Loucy (cell line): ENCODE measurements around the gene ZDHHC21.

Experiments used
- H2AFZ ChIP-seq: fragments of 200-600 bp; sonication (generic); 2 replicates; pipeline ENCODE4 v1.6.0; 2016; ENCODE audit warnings: antibody characterized with exemption, mild to moderate bottlenecking, low read length, moderate library complexity
- H3F3A ChIP-seq: fragments of 200-600 bp; 2 replicates; pipeline ENCODE4 v1.6.0; 2016; ENCODE audit warnings: antibody characterized with exemption, low read depth, mild to moderate bottlenecking
- H3K27me3 ChIP-seq: fragments of 200-600 bp; sonication (generic); 2 replicates; pipeline ENCODE4 v1.6.1; 2014; ENCODE audit warnings: low read length, mild to moderate bottlenecking; ENCODE audit not compliant: insufficient read depth, poor library complexity, severe bottlenecking
- H3K36me3 ChIP-seq: fragments of 200-600 bp; sonication (generic); 2 replicates; pipeline ENCODE4 v1.6.1; 2016; ENCODE audit warnings: low read length; ENCODE audit not compliant: insufficient read depth
- H3K4me1 ChIP-seq: fragments of 200-600 bp; sonication (generic); 2 replicates; pipeline ENCODE4 v1.5.1; 2014; ENCODE audit warnings: low read length, mild to moderate bottlenecking; ENCODE audit not compliant: insufficient read depth, poor library complexity, severe bottlenecking
- H3K4me2 ChIP-seq: fragments of 200-600 bp; sonication (generic); 2 replicates; pipeline ENCODE4 v1.6.0; 2014; ENCODE audit warnings: antibody characterized with exemption, low read length, low read depth, mild to moderate bottlenecking; ENCODE audit not compliant: poor library complexity, severe bottlenecking
- H3K4me3 ChIP-seq: fragments of 200-600 bp; sonication (generic); 2 replicates; pipeline ENCODE4 v1.5.1; 2014; ENCODE audit warnings: low read length, mild to moderate bottlenecking, mixed read lengths; ENCODE audit not compliant: poor library complexity, severe bottlenecking
- H3K79me2 ChIP-seq: fragments of 200-600 bp; sonication (generic); 2 replicates; pipeline ENCODE4 v1.6.1; 2014; ENCODE audit warnings: low read length; ENCODE audit not compliant: insufficient read depth
- H3K9ac ChIP-seq: fragments of 200-600 bp; sonication (generic); 2 replicates; pipeline ENCODE4 v1.6.0; 2014; ENCODE audit warnings: mild to moderate bottlenecking, low read depth, low read length, moderate library complexity; ENCODE audit not compliant: poor library complexity, severe bottlenecking
- H3K9me2 ChIP-seq: fragments of 200-600 bp; sonication (generic); replicated peaks from 2 replicates; pipeline ENCODE4 v1.6.1; 2016; ENCODE audit warnings: low read depth, low read length, mixed read lengths
- H3K9me3 ChIP-seq: fragments of 200-600 bp; sonication (generic); 2 replicates; pipeline ENCODE4 v1.6.1; 2014; ENCODE audit warnings: mild to moderate bottlenecking, antibody characterized with exemption, low read length, low read depth; ENCODE audit not compliant: insufficient read depth
- H4K20me1 ChIP-seq: fragments of 200-600 bp; sonication (generic); 2 replicates; pipeline ENCODE4 v1.6.0; 2014; ENCODE audit warnings: antibody characterized with exemption, low read length, mild to moderate bottlenecking; ENCODE audit not compliant: insufficient read depth, poor library complexity, severe bottlenecking
- CTCF ChIP-seq: fragments of 200-600 bp; sonication (generic); conservative IDR thresholded peaks from 2 replicates; pipeline ENCODE4 v1.5.1; 2014; ENCODE audit warnings: mild to moderate bottlenecking, antibody characterized with exemption, low read length
- EZH2phosphoT487 ChIP-seq: fragments of 200-600 bp; IDR thresholded peaks from 2 replicates; pipeline ENCODE4 v1.6.1; 2018; ENCODE audit warnings: antibody characterized with exemption, mild to moderate bottlenecking, moderate library complexity, borderline replicate concordance

Gene ZDHHC21

GRCh38 chr9:14705079-14705478 is 11.8 kb upstream of the ZDHHC21 start:
- peaks cover 18% of the 10 kb centered on the region for H3K27me3 ChIP-seq
- H3K9me3 ChIP-seq: peaks cover 10% of the 10 kb centered on the region; the same call in 1 of the 2 replicates
- H3F3A ChIP-seq: no peaks in the 10 kb centered on the region
- no peaks in the 10 kb centered on the region for H3K36me3 ChIP-seq
- H3K4me3 ChIP-seq: no peak overlapping the region
- no peaks in the 10 kb centered on the region for H3K79me2 ChIP-seq
- no peaks in the 10 kb centered on the region for H3K9me2 ChIP-seq
- TF ChIP-seq EZH2phosphoT487 (no peak), CTCF (no peak)
- H3K9ac ChIP-seq: no peak overlapping the region
- H2AFZ ChIP-seq: no peak overlapping the region
- no peak overlapping the region for H3K4me2 ChIP-seq
- no peaks in the 10 kb centered on the region for H3K4me1 ChIP-seq
- no peaks in the 10 kb centered on the region for H4K20me1 ChIP-seq

- no peaks in the 10 kb centered on the region for H3K4me1 ChIP-seq
- H2AFZ ChIP-seq: no peak overlapping the region
- no peaks in the 10 kb centered on the region for H3K9me2 ChIP-seq
- no peaks in the 10 kb centered on the region for H4K20me1 ChIP-seq
- H3K9ac ChIP-seq: no peak overlapping the region
- H3K36me3 ChIP-seq: no peaks in the 10 kb centered on the region
- TF ChIP-seq EZH2phosphoT487: no peak
- no peaks in the 10 kb centered on the region for H3K79me2 ChIP-seq
- peaks cover 24% of the 10 kb centered on the region for H3K27me3 ChIP-seq
- H3K4me3 ChIP-seq: no peak overlapping the region
- peaks cover 8% of the 10 kb centered on the region; the same call in 1 of the 2 replicates for H3K9me3 ChIP-seq
- H3F3A ChIP-seq: no peaks in the 10 kb centered on the region
- no peak overlapping the region for H3K4me2 ChIP-seq
These were observed 11.0 kb upstream of the ZDHHC21 start for GRCh38 chr9:14704281-14704680.

GRCh38 chr9:14702200-14702720 is 9.0 kb upstream of the ZDHHC21 start:
- H4K20me1 ChIP-seq: no peaks in the 10 kb centered on the region
- H3K9me2 ChIP-seq: no peaks in the 10 kb centered on the region
- H3K4me3 ChIP-seq: no peak overlapping the region
- no peaks in the 10 kb centered on the region for H3F3A ChIP-seq
- peaks cover 8% of the 10 kb centered on the region; the same call in 1 of the 2 replicates for H3K9me3 ChIP-seq
- no peaks in the 10 kb centered on the region for H3K36me3 ChIP-seq
- no peak overlapping the region for H3K9ac ChIP-seq
- H3K4me1 ChIP-seq: no peaks in the 10 kb centered on the region
- H2AFZ ChIP-seq: no peak overlapping the region
- H3K79me2 ChIP-seq: no peaks in the 10 kb centered on the region
- no peak for TF ChIP-seq CTCF
- TF ChIP-seq EZH2phosphoT487: no peak
- H3K27me3 ChIP-seq: peaks cover 32% of the 10 kb centered on the region
- H3K4me2 ChIP-seq: no peak overlapping the region
